Bladder microvascular endothelial cell (primary cell): ENCODE data around the gene TUBA1C. TPM values are rescaled to one million over a fixed set of nuclear protein-coding genes. Genes with fewer than 3 reads are reported as not detected.

Source experiments
- total RNA-seq: library from RNA; depleted of rRNA; stranded (reverse); fragments of >200 nt; gene quantifications from 2 replicates; pipeline ENCODE4 v1.2.3, GENCODE V29; 2014

TUBA1C gene
- 160 and 163 TPM in 2 replicates for total RNA-seq

DNA sequence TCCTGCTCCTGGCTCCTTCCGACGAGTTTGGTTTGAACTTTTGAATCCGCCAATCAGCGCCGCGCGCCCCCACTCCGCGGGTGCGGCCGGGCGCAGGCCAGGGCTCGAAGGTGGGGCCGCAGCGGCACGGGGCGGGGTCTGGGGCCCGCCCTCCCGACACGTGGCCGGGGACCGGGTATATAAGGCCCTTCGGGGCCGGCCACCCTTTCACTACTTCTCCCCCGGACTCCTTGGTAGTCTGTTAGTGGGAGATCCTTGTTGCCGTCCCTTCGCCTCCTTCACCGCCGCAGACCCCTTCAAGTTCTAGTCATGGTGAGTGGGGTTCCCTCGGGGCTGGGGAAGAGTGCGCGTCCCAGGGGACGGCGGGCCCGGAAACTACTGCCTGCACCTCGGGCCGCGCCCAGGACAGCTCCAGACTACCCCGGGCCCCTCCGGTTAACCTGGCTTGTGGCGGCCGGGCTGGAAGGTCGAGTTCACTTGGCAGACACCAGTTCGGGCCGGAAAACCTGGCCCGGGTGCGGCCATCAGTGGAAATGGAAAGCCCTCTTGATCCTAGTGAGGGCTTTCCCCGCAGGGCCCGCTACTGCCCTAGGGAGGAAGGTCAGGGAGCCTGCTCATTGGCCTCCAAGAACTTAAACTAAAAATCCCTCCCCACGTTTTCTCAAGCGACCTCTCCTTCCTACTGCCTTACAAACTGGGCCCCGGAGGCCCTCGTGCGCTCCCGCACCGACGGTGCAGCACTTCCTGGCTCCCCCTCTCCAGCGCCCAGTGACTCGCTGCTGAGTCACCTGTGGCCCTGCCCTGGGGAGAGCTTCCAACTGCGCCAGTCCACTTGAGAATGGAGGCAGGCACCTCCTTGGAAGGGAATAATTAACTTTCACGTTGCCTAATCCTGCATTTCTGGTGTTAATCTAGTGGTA is at the start of gene TUBA1C:
TUBA1C (plus strand) TSS at position 210 of the 920 bp plus-strand sequence; CDS start at position 310, 100 bp downstream.

DNA sequence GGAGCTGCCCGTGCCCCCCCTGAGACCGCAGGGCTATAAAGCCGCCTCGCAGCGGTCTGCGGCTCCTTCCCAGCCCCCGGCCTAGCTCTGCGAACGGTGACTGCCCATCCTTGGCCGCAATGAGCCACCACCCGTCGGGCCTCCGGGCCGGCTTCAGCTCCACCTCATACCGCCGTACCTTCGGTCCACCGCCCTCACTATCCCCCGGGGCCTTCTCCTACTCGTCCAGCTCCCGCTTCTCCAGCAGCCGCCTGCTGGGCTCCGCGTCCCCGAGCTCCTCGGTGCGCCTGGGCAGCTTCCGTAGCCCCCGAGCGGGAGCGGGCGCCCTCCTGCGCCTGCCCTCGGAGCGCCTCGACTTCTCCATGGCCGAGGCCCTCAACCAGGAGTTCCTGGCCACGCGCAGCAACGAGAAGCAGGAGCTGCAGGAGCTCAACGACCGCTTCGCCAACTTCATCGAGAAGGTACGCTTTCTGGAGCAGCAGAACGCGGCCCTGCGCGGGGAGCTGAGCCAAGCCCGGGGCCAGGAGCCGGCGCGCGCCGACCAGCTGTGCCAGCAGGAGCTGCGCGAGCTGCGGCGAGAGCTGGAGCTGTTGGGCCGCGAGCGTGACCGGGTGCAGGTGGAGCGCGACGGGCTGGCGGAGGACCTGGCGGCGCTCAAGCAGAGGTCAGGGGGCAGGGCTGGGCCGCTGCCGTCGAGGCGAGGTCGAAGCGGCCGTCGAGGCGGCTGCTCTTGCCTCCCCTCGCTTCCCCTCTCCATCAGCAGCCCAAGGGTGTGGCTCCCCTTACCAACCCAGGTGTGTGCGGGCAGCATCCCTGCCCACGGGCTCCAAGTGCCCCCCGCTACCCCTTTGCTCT is 30.4 kb downstream of the TUBA1C start, which contains the start of gene PRPH:
PRPH (plus strand) TSS at position 66 of the 855 bp plus-strand sequence; CDS start at position 120, 54 bp downstream.

DNA sequence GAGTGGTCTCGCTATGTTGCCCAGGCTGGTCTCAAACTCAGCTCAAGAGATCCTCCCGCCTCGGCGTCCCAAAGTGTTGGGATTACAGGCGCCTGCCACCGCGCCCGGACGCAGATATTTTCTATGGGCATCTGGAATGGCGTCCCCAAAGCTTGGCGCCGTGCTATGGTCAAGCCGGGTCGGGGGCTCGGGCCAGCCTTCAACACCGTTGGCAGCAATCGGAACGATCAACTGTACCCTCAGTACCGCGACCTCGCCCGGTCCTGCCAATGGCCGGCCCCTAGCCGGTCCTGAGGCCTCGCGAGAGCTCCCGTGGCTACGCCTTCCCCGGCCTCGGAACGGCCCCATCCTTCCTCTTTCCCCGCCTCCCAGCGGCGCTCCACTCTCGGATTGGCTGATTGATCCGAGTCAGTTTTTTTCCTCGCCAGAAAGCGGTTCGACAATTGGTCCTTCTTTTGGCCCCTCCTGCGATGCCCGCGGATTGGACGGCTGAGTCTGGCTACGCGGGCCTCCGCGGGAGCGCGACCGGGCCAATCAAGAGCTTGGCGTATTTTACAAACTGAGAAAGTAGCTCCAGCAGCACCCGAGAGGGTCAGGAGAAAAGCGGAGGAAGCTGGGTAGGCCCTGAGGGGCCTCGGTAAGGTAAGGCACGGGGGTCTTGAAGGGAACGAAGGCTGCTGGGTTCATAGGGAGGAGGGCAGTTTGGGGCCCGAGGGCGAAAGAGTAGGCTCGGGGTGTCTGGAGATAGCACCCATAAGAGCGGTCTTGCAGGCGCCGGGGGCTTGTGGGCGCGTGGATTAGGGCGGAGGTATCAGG is 58.0 kb downstream of the TUBA1C start, which contains the start of gene TROAP:
TROAP (plus strand) TSS at position 548 of the 816 bp plus-strand sequence. CDS start 354 bp downstream, outside the sequence.

Other genes with a start within 250 kb of the TUBA1C start
- gene PRKAG1, start 246.3 kb upstream of the TUBA1C start, total RNA-seq, result 34.6 and 38.8 TPM in 2 replicates
- 33.4 and 120 TPM in 2 replicates for gene KMT2D, start 204.3 kb upstream of the TUBA1C start, total RNA-seq
- gene RHEBL1, start 195.1 kb upstream of the TUBA1C start, total RNA-seq, result 1.4 and 2.6 TPM in 2 replicates
- gene DHH, start 170.3 kb upstream of the TUBA1C start, total RNA-seq, result 0.65 and 1.1 TPM in 2 replicates
- gene LMBR1L, start 154.2 kb upstream of the TUBA1C start, total RNA-seq, result 85.2 and 85.6 TPM in 2 replicates
- gene TUBA1B, start 133.7 kb upstream of the TUBA1C start, total RNA-seq, result 1,335 and 1,512 TPM in 2 replicates
- 608 and 1,094 TPM in 2 replicates for gene TUBA1A, start 76.0 kb upstream of the TUBA1C start, total RNA-seq
- gene PRPH, start 30.1 kb downstream of the TUBA1C start, total RNA-seq, result not detected in 2 replicates
- gene TROAP, start 58.2 kb downstream of the TUBA1C start, total RNA-seq, result 5.3 and 12.5 TPM in 2 replicates
- under 0.01 TPM in 1 of 2 replicates, not detected in the other for gene C1QL4, start 72.1 kb downstream of the TUBA1C start, total RNA-seq
- 0.16 and 0.94 TPM in 2 replicates for gene DNAJC22, start 81.8 kb downstream of the TUBA1C start, total RNA-seq
- 20.2 and 31.6 TPM in 2 replicates for gene SPATS2, start 102.4 kb downstream of the TUBA1C start, total RNA-seq